ENCODE results near the gene DCLK1. TPM values are rescaled to one million over a fixed set of nuclear protein-coding genes. Genes with fewer than 3 reads are reported as not detected.

DCLK1 gene
- total RNA-seq, 1 experiment from 2014 or later, result 36.2 TPM

DNA sequence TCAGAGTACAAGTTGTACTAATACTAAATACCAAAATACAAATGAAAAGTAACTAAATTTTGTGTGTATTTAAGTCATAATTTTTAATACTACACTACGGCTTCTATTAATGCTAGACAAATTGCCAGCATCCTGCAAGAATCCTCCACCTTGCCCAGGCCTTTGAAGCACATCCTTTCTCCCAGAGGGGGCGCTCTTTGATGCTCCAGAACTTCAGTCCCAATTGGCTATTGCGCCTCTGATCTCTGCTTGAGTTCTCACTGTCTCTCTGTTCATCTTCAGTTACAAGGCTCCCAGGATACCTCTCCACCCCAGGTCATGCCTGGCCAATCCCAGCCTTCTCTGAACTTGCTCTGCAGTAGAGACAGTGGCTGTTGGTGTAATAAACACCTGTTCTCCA, 141.0 kb downstream of the DCLK1 start:
- TF ChIP-seq, protein P1, sequence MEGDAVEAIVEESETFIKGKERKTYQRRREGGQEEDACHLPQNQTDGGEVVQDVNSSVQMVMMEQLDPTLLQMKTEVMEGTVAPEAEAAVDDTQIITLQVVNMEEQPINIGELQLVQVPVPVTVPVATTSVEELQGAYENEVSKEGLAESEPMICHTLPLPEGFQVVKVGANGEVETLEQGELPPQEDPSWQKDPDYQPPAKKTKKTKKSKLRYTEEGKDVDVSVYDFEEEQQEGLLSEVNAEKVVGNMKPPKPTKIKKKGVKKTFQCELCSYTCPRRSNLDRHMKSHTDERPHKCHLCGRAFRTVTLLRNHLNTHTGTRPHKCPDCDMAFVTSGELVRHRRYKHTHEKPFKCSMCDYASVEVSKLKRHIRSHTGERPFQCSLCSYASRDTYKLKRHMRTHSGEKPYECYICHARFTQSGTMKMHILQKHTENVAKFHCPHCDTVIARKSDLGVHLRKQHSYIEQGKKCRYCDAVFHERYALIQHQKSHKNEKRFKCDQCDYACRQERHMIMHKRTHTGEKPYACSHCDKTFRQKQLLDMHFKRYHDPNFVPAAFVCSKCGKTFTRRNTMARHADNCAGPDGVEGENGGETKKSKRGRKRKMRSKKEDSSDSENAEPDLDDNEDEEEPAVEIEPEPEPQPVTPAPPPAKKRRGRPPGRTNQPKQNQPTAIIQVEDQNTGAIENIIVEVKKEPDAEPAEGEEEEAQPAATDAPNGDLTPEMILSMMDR (conservative IDR thresholded peaks at IDR 0.05), result peak; percentile 69
- no peaks in the 10 kb centered on the region for H3K9me3 Mint-ChIP-seq
- Histone ChIP-seq H4K5ac (ENCODE audit: insufficient read length, low read depth, low read length) (no peak overlapping the region), H4K8ac (replicated peaks; ENCODE audit: insufficient read length, low read depth, low read length) (no peak overlapping the region), H3K27me3 (ENCODE audit: insufficient read depth, low read length) (no peaks in the 10 kb centered on the region), H3K14ac (ENCODE audit: insufficient read depth, low read length) (no peak overlapping the region), H3K4ac (ENCODE audit: low read depth, low read length) (no peak overlapping the region), H2AFZ (ENCODE audit: low read length) (no peak overlapping the region), H3K4me2 (ENCODE audit: insufficient read depth, insufficient read length, low read length) (no peak overlapping the region), H3K79me1 (ENCODE audit: insufficient read depth, low read depth, low read length, poor library complexity, severe bottlenecking) (no peaks in the 10 kb centered on the region), H2BK5ac (ENCODE audit: insufficient read length, low read length) (no peak overlapping the region), H3K9ac (ENCODE audit: extremely low read depth, insufficient read length, low read length) (no peak overlapping the region), H4K91ac (ENCODE audit: insufficient read length, low read depth, low read length) (no peak overlapping the region), H4K20me1 (ENCODE audit: control insufficient read depth, insufficient read depth, insufficient read length) (no peaks in the 10 kb centered on the region), H3K23ac (ENCODE audit: insufficient read length, low read depth, low read length) (no peak overlapping the region), H2BK120ac (ENCODE audit: low read depth, low read length, poor library complexity, severe bottlenecking) (no peak overlapping the region), H2BK12ac (ENCODE audit: insufficient read length, low read depth, low read length) (no peak overlapping the region), H3K4me1 (ENCODE audit: insufficient read depth, low read length) (peaks cover 38% of the 10 kb centered on the region), H3K79me2 (ENCODE audit: insufficient read depth, low read length) (no peaks in the 10 kb centered on the region), H3K9me3 (ENCODE audit: control insufficient read depth, low read depth, low read length) (no peaks in the 10 kb centered on the region), H3K27ac (ENCODE audit: insufficient read length, low read depth, low read length) (no peak overlapping the region), H2AK5ac (ENCODE audit: insufficient read length, low read length) (no peak overlapping the region), H3K23me2 (ENCODE audit: insufficient read length, low read depth, low read length, poor library complexity, severe bottlenecking) (no peaks in the 10 kb centered on the region), H3K18ac (ENCODE audit: insufficient read length, low read depth, low read length) (no peak overlapping the region), H3K56ac (ENCODE audit: insufficient read length, low read depth, low read length) (no peak overlapping the region), H3T11ph (ENCODE audit: low read length) (no peak overlapping the region), H2BK20ac (ENCODE audit: low read depth, low read length, poor library complexity, severe bottlenecking) (no peak overlapping the region), H2BK15ac (ENCODE audit: low read depth, low read length) (no peak overlapping the region)
- no peaks in the 10 kb centered on the region for H3K27me3 Mint-ChIP-seq (ENCODE audit: low read depth)
- H3K4me1 Mint-ChIP-seq, result peaks cover 68 to 70% of the 10 kb centered on the region in 2 experiments
- no peak overlapping the region for H3K27ac Mint-ChIP-seq
- no peak overlapping the region for H3K4me3 Mint-ChIP-seq
- WGBS (ENCODE audit: extremely low coverage, insufficient read length, low lambda C conversion rate), result no CpG with 5 or more reads among the region's 3 CpGs
- H3K36me3 Mint-ChIP-seq (ENCODE audit: insufficient read depth in 1 of 3, low read depth in 3 of 3), result no peaks in the 10 kb centered on the region; a peak in 1 of 7 replicates
- peak; percentile 64 for DNase-seq
